ENCODE results near the gene SMYD3. TPM values are rescaled to one million over a fixed set of nuclear protein-coding genes. Genes with fewer than 3 reads are reported as not detected.

SMYD3 gene
- total and polyA plus RNA-seq, 9 of the 15 experiments (the other 6 are each of a cell fraction or from before 2014, with no cell fraction given) = 128 to 440 (median 197) TPM

DNA sequence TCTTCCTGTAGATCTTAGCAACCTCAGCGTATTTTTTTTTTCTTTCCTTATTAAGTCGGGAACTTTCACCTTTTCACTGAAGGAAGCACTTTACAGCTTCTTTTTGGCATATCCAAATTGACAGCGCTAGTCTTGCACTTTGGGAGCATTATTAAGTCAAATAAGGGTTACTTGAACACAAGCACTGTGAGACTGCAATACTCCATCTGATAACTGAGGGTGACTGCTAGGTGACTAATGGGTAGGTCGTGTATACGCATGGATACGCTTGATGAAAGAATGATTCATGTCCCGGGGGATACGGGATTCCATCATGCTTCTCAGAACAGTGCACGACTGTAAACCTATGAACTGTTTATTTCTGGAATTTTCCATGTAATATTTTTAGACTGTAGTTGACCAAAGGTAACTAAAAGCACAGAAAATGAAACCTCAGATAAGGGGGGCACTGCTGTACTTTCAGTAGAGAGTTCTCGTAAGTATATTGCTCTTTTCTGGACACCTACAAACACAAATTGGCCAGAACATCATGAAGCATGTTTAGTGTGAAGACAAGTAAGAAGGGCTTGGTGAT lies 364.7 kb downstream of the SMYD3 start (continued):
- peak; percentile 70; the same call in 1 of the 2 replicates for TF ChIP-seq KLF6 (CRISPR knock-in tag; IDR thresholded peaks at IDR 0.05; ENCODE audit: borderline replicate concordance)
- TF ChIP-seq, protein P1, sequence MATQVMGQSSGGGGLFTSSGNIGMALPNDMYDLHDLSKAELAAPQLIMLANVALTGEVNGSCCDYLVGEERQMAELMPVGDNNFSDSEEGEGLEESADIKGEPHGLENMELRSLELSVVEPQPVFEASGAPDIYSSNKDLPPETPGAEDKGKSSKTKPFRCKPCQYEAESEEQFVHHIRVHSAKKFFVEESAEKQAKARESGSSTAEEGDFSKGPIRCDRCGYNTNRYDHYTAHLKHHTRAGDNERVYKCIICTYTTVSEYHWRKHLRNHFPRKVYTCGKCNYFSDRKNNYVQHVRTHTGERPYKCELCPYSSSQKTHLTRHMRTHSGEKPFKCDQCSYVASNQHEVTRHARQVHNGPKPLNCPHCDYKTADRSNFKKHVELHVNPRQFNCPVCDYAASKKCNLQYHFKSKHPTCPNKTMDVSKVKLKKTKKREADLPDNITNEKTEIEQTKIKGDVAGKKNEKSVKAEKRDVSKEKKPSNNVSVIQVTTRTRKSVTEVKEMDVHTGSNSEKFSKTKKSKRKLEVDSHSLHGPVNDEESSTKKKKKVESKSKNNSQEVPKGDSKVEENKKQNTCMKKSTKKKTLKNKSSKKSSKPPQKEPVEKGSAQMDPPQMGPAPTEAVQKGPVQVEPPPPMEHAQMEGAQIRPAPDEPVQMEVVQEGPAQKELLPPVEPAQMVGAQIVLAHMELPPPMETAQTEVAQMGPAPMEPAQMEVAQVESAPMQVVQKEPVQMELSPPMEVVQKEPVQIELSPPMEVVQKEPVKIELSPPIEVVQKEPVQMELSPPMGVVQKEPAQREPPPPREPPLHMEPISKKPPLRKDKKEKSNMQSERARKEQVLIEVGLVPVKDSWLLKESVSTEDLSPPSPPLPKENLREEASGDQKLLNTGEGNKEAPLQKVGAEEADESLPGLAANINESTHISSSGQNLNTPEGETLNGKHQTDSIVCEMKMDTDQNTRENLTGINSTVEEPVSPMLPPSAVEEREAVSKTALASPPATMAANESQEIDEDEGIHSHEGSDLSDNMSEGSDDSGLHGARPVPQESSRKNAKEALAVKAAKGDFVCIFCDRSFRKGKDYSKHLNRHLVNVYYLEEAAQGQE (IDR thresholded peaks at IDR 0.05; ENCODE audit: borderline replicate concordance) = peak; percentile 4; the same call in 1 of the 2 replicates
- TF ChIP-seq, protein P1 (CRISPR knock-in tag; IDR thresholded peaks at IDR 0.05; ENCODE audit: low read depth) = no peak
- no peak for TF ChIP-seq SRSF3 (IDR thresholded peaks at IDR 0.05; ENCODE audit: insufficient read depth, low read length)
- TF ChIP-seq DPF2 (IDR thresholded peaks at IDR 0.05) = peak; percentile 98
- peak; percentile 78; the same call in 1 of the 2 replicates for TF ChIP-seq ZNF175 (CRISPR knock-in tag; IDR thresholded peaks at IDR 0.05; ENCODE audit: low read depth)
- TF ChIP-seq DMBX1 (CRISPR knock-in tag; IDR thresholded peaks at IDR 0.05; ENCODE audit: borderline replicate concordance) = peak; percentile 76
- no peak for TF ChIP-seq ZNF12 (CRISPR knock-in tag; IDR thresholded peaks at IDR 0.05)
- TF ChIP-seq, protein P2, sequence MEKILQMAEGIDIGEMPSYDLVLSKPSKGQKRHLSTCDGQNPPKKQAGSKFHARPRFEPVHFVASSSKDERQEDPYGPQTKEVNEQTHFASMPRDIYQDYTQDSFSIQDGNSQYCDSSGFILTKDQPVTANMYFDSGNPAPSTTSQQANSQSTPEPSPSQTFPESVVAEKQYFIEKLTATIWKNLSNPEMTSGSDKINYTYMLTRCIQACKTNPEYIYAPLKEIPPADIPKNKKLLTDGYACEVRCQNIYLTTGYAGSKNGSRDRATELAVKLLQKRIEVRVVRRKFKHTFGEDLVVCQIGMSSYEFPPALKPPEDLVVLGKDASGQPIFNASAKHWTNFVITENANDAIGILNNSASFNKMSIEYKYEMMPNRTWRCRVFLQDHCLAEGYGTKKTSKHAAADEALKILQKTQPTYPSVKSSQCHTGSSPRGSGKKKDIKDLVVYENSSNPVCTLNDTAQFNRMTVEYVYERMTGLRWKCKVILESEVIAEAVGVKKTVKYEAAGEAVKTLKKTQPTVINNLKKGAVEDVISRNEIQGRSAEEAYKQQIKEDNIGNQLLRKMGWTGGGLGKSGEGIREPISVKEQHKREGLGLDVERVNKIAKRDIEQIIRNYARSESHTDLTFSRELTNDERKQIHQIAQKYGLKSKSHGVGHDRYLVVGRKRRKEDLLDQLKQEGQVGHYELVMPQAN (IDR thresholded peaks at IDR 0.05; ENCODE audit: borderline replicate concordance) = no peak
- TF ChIP-seq ATF7 (IDR thresholded peaks at IDR 0.05) = peak; percentile 82
- peak; percentile 85 for TF ChIP-seq MTA1 (IDR thresholded peaks at IDR 0.05; ENCODE audit: borderline replicate concordance)
- TF ChIP-seq LEF1 (IDR thresholded peaks at IDR 0.05) = peak; percentile 87
- TF ChIP-seq, protein P3, sequence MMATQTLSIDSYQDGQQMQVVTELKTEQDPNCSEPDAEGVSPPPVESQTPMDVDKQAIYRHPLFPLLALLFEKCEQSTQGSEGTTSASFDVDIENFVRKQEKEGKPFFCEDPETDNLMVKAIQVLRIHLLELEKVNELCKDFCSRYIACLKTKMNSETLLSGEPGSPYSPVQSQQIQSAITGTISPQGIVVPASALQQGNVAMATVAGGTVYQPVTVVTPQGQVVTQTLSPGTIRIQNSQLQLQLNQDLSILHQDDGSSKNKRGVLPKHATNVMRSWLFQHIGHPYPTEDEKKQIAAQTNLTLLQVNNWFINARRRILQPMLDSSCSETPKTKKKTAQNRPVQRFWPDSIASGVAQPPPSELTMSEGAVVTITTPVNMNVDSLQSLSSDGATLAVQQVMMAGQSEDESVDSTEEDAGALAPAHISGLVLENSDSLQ (IDR thresholded peaks at IDR 0.05) = peak; percentile 93
- TF ChIP-seq PHF21A (IDR thresholded peaks at IDR 0.05; ENCODE audit: borderline replicate concordance, low read depth) = peak; percentile 62; the same call in 1 of the 2 replicates
- TF ChIP-seq CAMTA2 (CRISPR knock-in tag; conservative IDR thresholded peaks at IDR 0.05) = no peak
- TF ChIP-seq ZNF551 (CRISPR knock-in tag; IDR thresholded peaks at IDR 0.05) = no peak
- no peak for TF ChIP-seq ZNF224 (CRISPR knock-in tag; IDR thresholded peaks at IDR 0.05)
- TF ChIP-seq SNRNP70 (optimal IDR thresholded peaks at IDR 0.05; ENCODE audit: low read depth, low read length) = no peak
- TF ChIP-seq EP300 (IDR thresholded peaks at IDR 0.05; ENCODE audit: low read length) = peak; percentile 88
- peak; percentile 67 for TF ChIP-seq FOS (IDR thresholded peaks at IDR 0.05; ENCODE audit: extremely low read depth, insufficient read length)

All from K562 (cell line).